ENCODE results near the gene VPS37B. TPM values are rescaled to one million over a fixed set of nuclear protein-coding genes. Genes with fewer than 3 reads are reported as not detected.
"Not testable (repeated sequence)": the region's sequence is repeated elsewhere in the genome, so short reads cannot be mapped to it uniquely, and the experiment has no call there.

The VPS37B gene
- total RNA-seq, 4 donors from 2014 or later = 35.6 to 66.1 (median 63.5) TPM

GRCh38 chr12:122880155-122880667, 15.7 kb downstream of the VPS37B start:
- H3K27me3 ChIP-seq = no peaks in the 10 kb centered on the region
- no peak overlapping the region for H3K4me3 ChIP-seq (replicated peaks in 1 of 3)
- H3K36me3 ChIP-seq = no peaks in the 10 kb centered on the region
- no peak for DNase-seq
- intact Hi-C loops (cut with DNase I) = no loop called here
- WGBS, 2 donors = 77 to 83% methylated on average over 10 of the region's 10 CpGs
- peak overlapping the region in 1 of 3 donors; percentile 12 for H3K27ac ChIP-seq
- H3K4me1 ChIP-seq = peaks cover 61 to 73% of the 10 kb centered on the region in 2 donors
- no peak for TF ChIP-seq POLR2A (IDR thresholded peaks at IDR 0.05)
- TF ChIP-seq, protein P1, sequence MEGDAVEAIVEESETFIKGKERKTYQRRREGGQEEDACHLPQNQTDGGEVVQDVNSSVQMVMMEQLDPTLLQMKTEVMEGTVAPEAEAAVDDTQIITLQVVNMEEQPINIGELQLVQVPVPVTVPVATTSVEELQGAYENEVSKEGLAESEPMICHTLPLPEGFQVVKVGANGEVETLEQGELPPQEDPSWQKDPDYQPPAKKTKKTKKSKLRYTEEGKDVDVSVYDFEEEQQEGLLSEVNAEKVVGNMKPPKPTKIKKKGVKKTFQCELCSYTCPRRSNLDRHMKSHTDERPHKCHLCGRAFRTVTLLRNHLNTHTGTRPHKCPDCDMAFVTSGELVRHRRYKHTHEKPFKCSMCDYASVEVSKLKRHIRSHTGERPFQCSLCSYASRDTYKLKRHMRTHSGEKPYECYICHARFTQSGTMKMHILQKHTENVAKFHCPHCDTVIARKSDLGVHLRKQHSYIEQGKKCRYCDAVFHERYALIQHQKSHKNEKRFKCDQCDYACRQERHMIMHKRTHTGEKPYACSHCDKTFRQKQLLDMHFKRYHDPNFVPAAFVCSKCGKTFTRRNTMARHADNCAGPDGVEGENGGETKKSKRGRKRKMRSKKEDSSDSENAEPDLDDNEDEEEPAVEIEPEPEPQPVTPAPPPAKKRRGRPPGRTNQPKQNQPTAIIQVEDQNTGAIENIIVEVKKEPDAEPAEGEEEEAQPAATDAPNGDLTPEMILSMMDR (IDR thresholded peaks at IDR 0.05) = no peak
- no peaks in the 10 kb centered on the region for H3K9me3 ChIP-seq

DNA sequence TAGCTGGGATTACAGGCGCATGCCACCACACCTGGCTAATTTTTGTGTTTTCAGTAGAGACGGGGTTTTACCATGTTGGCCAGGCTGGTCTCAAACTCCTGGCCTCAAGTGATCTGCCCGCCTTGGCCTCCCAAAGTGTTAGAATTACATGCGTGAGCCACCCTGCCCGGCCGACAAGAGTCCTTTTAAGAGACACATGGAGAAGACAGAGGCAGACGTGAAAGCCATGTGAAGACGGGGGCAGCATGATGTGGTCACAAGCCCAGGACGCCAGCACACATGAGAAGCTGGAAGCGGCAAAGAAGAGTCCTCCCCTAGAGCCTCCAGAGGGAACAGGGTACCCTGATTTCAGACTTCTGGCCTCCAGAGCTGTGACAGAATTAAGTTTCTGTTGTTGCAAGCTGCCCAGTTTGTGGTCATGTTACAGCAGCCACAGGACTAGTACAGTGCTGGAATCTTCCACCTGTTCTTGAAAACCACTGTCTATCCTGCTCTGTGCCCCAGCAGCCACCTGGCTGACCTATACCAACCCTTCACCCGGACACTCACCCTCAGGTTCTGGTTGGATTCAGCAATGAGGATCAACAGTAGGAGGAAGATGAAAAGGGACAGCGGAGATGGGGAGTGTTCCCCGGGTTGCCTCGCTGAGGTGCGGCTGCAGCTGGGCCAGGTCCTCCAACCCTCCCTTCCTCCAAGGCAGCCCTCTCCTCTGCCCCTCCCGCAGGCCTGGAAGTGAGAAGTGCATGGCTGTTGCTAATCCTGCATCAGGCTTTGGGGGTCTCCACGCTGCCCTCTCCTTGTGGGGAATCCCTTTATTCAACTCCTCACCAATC, 16.9 kb downstream of the VPS37B start:
- intact Hi-C loops (cut with DNase I) = no loop called here
- Histone ChIP-seq H3K36me3 (no peaks in the 10 kb centered on the region), H3K4me1 (peaks cover 64 to 68% of the 10 kb centered on the region in 2 donors), H3K4me3 (replicated peaks in 1 of 3) (no peak overlapping the region), H3K27me3 (no peaks in the 10 kb centered on the region), H3K27ac (peak overlapping the region in 2 of 3 donors; percentile 21 to 26), H3K9me3 (no peaks in the 10 kb centered on the region)
- 84 to 87% methylated on average over 17 of the region's 17 CpGs for WGBS, 2 donors
- DNase-seq = no peak
- no peak for TF ChIP-seq POLR2A (IDR thresholded peaks at IDR 0.05)
- TF ChIP-seq, protein P1 (IDR thresholded peaks at IDR 0.05) = no peak

GRCh38 chr12:122876731-122877130, 19.2 kb downstream of the VPS37B start:
- no peaks in the 10 kb centered on the region for H3K27me3 ChIP-seq
- WGBS, 2 donors = 64 to 77% methylated on average over 3 of the region's 3 CpGs
- H3K36me3 ChIP-seq = no peaks in the 10 kb centered on the region
- no peak overlapping the region for H3K4me3 ChIP-seq (replicated peaks in 1 of 3)
- H3K4me1 ChIP-seq = peaks cover 80 to 84% of the 10 kb centered on the region in 2 donors
- TF ChIP-seq, protein P1 (IDR thresholded peaks at IDR 0.05) = no peak
- no peak for TF ChIP-seq POLR2A (IDR thresholded peaks at IDR 0.05)
- H3K27ac ChIP-seq = no peak overlapping the region
- intact Hi-C loops (cut with DNase I) = no loop called here
- H3K9me3 ChIP-seq = no peaks in the 10 kb centered on the region
- no peak for DNase-seq

GRCh38 chr12:122876281-122876680, 19.6 kb downstream of the VPS37B start:
- H3K27me3 ChIP-seq; intact Hi-C loops (cut with DNase I); DNase-seq; H3K36me3 ChIP-seq; H3K27ac ChIP-seq; H3K9me3 ChIP-seq; H3K4me3 ChIP-seq (replicated peaks in 1 of 3): not testable (repeated sequence)
- H3K4me1 ChIP-seq = peaks cover 81 to 86% of the 10 kb centered on the region in 2 donors
- WGBS, 2 donors = 93 to 95% methylated on average over 5 of the region's 5 CpGs

GRCh38 chr12:122875590-122876220, 20.2 kb downstream of the VPS37B start:
- Histone ChIP-seq H3K4me1 (peaks cover 81 to 86% of the 10 kb centered on the region in 2 donors), H3K27ac (no peak overlapping the region), H3K4me3 (replicated peaks in 1 of 3) (no peak overlapping the region), H3K9me3 (no peaks in the 10 kb centered on the region), H3K36me3 (no peaks in the 10 kb centered on the region), H3K27me3 (no peaks in the 10 kb centered on the region)
- intact Hi-C loops (cut with DNase I) = no loop called here
- DNase-seq = no peak
- no peak for TF ChIP-seq POLR2A (IDR thresholded peaks at IDR 0.05)
- TF ChIP-seq, protein P1 (IDR thresholded peaks at IDR 0.05) = no peak
- 63 to 72% methylated on average over 7 of the region's 7 CpGs for WGBS, 2 donors
